Fibroblast of mammary gland (primary cell): Measurements from ENCODE around the gene APBB2.

Experiments
- DNase-seq: peaks from one replicate; pipeline ENCODE4 v3.0.0-alpha.2; 2010; ENCODE audit warnings: low read depth
- H3K4me3 ChIP-seq: 2 replicates; pipeline ENCODE4 v1.5.1; 2011; ENCODE audit warnings: low read depth, mild to moderate bottlenecking, low read length, moderate library complexity; ENCODE audit not compliant: control insufficient read depth
- TF ChIP-seq, protein P1 (sequence below): conservative IDR thresholded peaks from 2 replicates; pipeline ENCODE4 v1.5.1; 2011; ENCODE audit warnings: low read depth, low read length, inconsistent platforms; ENCODE audit not compliant: control insufficient read depth, insufficient read depth

APBB2 gene

DNA sequence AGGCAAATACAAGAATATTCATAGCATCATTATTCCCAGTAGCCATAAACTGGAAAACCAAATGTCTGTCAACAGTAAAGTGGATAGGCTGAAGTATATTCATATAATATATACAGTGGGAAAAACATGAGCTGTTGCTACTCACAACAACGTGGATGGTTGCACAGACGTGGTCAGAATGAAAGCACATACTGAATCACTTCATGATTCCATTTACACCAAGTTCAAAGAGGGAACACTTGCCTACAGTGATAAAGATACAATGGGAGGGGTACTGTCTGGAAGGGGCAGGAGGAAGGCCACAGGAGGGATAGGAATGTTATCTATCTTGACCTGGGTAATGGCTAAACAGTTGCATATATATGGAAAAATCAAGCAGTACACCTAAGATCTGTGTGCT is 25.3 kb downstream of the APBB2 start:
- DNase-seq = no peak
- TF ChIP-seq, protein P1, sequence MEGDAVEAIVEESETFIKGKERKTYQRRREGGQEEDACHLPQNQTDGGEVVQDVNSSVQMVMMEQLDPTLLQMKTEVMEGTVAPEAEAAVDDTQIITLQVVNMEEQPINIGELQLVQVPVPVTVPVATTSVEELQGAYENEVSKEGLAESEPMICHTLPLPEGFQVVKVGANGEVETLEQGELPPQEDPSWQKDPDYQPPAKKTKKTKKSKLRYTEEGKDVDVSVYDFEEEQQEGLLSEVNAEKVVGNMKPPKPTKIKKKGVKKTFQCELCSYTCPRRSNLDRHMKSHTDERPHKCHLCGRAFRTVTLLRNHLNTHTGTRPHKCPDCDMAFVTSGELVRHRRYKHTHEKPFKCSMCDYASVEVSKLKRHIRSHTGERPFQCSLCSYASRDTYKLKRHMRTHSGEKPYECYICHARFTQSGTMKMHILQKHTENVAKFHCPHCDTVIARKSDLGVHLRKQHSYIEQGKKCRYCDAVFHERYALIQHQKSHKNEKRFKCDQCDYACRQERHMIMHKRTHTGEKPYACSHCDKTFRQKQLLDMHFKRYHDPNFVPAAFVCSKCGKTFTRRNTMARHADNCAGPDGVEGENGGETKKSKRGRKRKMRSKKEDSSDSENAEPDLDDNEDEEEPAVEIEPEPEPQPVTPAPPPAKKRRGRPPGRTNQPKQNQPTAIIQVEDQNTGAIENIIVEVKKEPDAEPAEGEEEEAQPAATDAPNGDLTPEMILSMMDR = no peak
- H3K4me3 ChIP-seq = no peak overlapping the region

- TF ChIP-seq, protein P1 = no peak
- H3K4me3 ChIP-seq = no peak overlapping the region
- DNase-seq = no peak
These were observed 28.4 kb downstream of the APBB2 start for GRCh38 chr4:41185614-41186592.

GRCh38 chr4:41184009-41184408 is 30.3 kb downstream of the APBB2 start:
- no peak overlapping the region for H3K4me3 ChIP-seq
- TF ChIP-seq, protein P1 = no peak
- DNase-seq = no peak

DNA sequence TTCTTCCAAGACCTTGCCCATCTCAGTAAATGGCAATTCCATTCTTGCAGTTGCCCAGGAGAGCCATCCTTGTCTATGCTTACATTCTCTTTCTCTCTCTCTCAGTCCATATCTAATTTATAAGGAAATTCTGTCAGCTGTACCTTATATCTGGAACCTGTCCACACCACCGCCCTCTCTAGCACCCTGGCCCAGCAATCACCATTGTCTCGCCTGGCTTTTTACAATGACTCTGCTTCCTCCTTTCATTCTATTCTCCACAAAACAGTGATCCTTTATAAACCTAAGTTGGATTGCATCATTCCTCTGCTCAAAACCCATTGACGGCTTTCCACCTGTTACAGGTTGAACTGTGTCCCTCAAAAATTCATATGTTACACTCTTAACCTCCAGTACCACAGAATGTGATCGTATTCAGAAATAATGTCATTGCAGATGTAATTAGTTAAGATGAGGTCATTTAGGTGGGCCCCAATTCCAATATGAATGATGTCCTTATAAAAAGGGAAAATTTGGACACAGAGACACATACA is 31.3 kb downstream of the APBB2 start:
- no peak overlapping the region for H3K4me3 ChIP-seq
- TF ChIP-seq, protein P1 = no peak
- no peak for DNase-seq

DNA sequence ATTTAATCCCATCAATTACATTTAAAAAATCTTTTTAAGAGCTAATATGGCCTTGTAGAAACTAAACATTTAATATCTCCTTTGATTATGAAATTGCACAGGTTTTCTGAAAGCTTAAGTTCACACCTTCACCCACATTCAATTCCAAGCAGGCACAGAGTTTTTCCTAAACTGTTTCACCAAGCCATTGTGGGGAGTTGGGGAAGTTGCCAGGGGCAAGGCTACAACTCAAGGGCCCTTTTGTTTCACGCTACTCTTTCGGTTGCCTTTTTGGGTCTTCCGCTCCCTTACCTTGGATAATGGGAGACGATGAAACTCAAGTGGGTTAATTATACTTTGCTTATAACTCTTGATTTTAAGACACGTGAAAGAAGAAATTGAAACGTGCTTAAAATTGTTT is 33.3 kb downstream of the APBB2 start:
- TF ChIP-seq, protein P1 = no peak
- no peak overlapping the region for H3K4me3 ChIP-seq
- no peak for DNase-seq

DNA sequence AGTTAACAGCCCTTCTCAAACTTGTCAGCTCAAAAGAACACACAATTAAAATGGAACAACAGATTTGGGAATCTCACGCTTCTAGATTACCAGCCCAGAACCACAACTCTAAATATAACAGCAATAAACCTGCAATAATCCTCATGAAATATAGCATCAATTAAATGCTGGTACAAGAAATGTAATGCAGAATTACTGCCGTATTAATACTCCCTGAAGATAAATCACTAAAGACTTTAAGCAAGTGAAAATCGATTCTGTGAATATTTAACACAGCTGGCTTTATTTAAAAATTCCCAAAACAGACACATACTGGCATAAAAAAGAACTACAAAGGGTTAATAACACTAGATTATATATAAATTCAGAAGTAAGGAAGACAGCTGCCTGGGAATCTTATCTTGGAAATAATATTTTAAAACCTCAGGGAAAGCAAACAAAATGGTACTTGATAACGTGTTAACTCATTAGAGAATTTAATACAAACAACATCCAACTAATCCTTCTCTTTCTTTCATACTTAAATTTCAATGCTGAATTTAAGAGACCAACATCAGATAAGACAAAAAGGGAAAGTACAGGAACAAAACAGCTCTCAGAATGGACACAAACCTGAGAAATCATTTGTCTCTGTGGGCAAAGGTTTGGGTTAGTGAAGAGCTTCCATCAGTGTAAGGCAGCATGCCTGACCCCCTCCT is 34.7 kb downstream of the APBB2 start:
- TF ChIP-seq, protein P1 = no peak
- no peak overlapping the region for H3K4me3 ChIP-seq
- DNase-seq = no peak
